Retina (tissue), 1 donor: ENCODE measurements around the gene CIBAR2.

Experiments used
- DNase-seq: peaks from one replicate; pipeline ENCODE4 v3.0.0-alpha.2; 2016

CIBAR2 gene

GRCh38 chr16:85144026-85144915 is 32.0 kb upstream of the CIBAR2 start:
- DNase-seq: no peak

- no peak for DNase-seq
Observed at GRCh38 chr16:85142771-85143211, 30.5 kb upstream of the CIBAR2 start.

- no peak for DNase-seq
Observed at GRCh38 chr16:85142129-85142513, 29.8 kb upstream of the CIBAR2 start.

GRCh38 chr16:85141491-85142128 is 29.3 kb upstream of the CIBAR2 start:
- peak; percentile 85 for DNase-seq

- no peak for DNase-seq
Observed at GRCh38 chr16:85140455-85141012, 28.3 kb upstream of the CIBAR2 start.

- DNase-seq: no peak
Observed at GRCh38 chr16:85139881-85140339, 27.6 kb upstream of the CIBAR2 start.

- DNase-seq: no peak
Observed at GRCh38 chr16:85138825-85139627, 26.8 kb upstream of the CIBAR2 start.

GRCh38 chr16:85138073-85138824 is 26.0 kb upstream of the CIBAR2 start:
- DNase-seq: no peak

GRCh38 chr16:85137323-85138072 is 25.2 kb upstream of the CIBAR2 start:
- DNase-seq: peak; percentile 66

GRCh38 chr16:85136702-85137322 is 24.5 kb upstream of the CIBAR2 start:
- DNase-seq: no peak

- DNase-seq: peak; percentile 55
Observed at GRCh38 chr16:85136213-85136701, 24.0 kb upstream of the CIBAR2 start.

GRCh38 chr16:85134789-85135142 is 22.5 kb upstream of the CIBAR2 start:
- DNase-seq: no peak

- DNase-seq: no peak
Observed at GRCh38 chr16:85134076-85134788, 22.0 kb upstream of the CIBAR2 start.

- no peak for DNase-seq
Observed at GRCh38 chr16:85133290-85133599, 21.0 kb upstream of the CIBAR2 start.

- DNase-seq: no peak
Observed at GRCh38 chr16:85132456-85133289, 20.4 kb upstream of the CIBAR2 start.

GRCh38 chr16:85130705-85131028 is 18.4 kb upstream of the CIBAR2 start:
- DNase-seq: no peak

- DNase-seq: no peak
Observed at GRCh38 chr16:85129876-85130704, 17.8 kb upstream of the CIBAR2 start.

GRCh38 chr16:85128079-85128837 is 16.0 kb upstream of the CIBAR2 start:
- no peak for DNase-seq
